ENCODE measurements around the gene CYP24A1.
A peak's percentile ranks its signal among the peaks of the same experiment; 100 is the strongest.

The CYP24A1 gene

DNA sequence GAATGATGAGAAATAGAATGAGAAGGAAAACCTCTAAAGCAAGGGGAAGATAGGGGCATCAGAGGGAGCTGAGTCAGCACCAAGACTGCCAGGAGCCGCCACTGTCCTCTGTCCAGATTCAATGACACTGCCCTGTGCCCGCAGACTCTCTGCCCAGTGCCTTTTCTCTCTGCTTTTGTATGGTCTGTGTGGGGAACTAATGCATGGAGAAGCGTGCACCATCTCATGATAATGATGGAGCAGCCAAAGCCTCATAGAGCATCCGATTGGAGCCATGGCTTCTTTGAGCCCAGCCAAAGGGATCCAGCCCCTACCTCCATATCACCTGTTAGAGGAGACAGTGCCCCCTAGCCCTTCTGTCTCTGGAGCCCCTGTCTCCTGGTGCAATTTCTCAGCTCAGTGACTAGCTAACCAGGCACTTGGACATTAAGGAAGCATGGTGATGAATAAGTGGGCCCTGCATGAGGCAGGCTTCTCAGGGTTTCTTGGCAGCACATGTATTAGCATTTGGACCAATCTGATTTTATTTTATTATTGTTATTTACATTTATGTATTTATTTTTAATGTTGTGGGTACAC lies 27.6 kb upstream of the CYP24A1 start:
- DNase-seq, result no peak

DNA sequence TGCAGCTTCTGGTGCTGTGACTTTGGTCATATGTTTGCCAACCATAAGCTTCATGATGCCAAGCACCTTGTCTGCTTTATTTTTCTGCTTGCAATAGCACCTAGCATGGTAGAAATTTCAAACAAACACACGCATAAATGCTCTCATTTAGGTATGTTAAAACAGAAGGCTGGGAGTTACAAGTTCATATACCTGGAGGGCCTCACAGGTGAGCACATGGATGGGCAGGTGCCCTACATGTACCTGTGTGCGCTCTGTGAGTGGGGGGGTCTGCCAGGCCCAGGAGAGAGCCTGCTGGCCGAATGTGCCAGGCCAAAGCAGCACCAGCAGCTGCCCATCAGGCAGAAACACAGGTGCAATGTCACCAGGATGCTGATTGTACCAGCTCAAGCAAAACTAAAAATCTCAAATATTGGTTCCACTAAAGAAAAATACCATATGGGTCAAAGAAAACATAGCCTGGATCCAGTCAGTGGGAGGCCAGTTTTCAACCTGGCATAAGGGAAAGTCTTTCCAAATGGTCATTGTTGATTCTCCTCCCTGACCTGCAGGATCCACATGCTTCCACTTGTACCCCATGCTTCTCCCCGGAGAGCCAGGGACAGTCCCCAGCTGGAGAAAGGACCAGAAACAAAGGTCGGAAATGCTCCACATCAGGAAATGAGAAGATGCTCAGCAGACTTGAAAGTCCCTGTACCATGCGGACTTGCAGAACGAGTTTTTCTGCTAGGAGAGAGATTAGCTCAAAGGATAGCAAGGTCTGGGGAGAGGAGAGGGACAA lies 26.9 kb upstream of the CYP24A1 start:
- DNase-seq, result no peak

DNA sequence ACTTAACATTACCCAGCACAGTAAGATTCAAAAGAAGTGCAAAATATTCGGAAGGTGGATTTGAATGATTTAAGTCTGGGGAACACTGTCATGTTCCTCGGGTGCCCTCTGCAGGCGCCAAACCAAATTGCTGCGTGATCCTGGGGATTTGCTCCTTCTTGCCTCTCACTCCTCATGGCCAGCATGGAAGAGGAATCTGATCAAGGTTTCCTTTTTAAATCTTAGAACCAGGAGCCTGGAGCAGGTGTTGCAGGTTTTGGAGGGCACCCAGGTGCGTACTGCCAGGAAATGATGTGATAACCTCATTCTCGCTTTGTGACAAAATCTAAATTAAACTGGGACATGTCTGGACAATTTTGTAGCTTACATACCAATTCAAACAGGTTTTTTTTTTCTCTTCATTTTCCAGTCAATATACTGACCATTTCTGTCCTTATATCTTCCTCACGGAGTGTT lies 26.0 kb upstream of the CYP24A1 start:
- DNase-seq, result peak; percentile 70

DNA sequence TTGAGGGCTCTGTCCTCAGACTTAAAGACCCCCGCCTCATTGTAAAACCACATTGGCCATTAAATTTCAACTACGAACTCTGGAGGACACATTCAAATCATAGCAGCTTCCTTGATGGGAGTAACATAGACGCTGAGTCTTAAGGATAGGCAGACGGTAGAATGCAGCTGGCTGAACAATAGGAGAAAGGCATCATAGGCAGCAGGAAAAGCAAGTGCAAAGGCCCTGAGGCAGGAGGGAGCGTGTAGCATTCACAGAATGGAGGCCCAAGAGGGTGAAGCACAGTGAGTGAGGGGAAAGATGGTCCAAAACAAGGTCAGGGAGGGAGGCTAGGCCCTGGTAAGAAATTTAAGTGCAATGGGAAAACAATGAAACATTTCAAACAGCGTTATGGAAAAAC lies 25.5 kb upstream of the CYP24A1 start:
- DNase-seq, result no peak

DNA sequence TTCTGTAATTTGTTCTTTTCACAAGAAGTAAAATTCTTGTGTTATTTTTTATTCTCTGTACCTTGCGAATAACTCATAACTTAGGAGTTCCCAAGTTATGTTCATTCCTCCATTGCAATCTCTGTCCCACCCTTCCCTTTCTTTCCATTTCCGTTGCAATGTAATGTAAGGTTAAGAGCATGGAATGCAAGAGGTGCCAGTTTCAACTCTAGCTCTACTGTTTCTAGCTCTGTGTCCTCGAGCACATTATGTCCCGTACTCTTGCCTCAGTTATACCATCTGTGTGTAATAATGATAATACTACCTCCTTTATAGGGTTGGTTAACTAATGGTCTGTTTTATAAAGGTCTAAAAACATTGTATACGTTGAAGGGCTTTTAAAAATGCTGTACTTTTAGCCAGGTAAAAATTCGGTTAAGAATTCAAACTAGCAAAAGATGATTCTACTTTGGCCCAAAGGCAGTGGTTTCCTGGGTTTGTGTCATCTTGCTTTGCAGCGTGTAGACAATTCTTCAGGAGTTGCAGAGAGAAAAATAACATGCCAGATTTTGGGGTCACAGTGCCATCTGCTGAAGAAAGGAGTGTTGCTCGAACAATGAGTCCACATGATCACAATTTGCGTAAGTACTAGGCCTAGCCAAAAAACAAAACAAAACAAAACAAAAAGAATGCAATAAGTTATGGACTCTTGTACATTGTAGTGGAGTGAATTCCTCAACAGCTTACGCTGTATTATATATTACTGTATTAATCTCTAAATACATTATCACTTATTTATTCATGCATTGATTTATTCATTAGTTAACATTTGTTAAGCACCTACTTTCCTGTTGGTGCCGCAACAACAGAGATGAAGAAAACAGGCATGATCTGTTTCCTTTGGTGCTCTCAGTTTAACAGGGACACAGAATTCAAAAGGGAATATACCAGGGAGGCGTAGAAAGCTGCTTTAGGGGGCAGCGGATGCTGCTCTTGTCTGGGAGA lies 24.1 kb upstream of the CYP24A1 start:
- DNase-seq, result no peak

DNA sequence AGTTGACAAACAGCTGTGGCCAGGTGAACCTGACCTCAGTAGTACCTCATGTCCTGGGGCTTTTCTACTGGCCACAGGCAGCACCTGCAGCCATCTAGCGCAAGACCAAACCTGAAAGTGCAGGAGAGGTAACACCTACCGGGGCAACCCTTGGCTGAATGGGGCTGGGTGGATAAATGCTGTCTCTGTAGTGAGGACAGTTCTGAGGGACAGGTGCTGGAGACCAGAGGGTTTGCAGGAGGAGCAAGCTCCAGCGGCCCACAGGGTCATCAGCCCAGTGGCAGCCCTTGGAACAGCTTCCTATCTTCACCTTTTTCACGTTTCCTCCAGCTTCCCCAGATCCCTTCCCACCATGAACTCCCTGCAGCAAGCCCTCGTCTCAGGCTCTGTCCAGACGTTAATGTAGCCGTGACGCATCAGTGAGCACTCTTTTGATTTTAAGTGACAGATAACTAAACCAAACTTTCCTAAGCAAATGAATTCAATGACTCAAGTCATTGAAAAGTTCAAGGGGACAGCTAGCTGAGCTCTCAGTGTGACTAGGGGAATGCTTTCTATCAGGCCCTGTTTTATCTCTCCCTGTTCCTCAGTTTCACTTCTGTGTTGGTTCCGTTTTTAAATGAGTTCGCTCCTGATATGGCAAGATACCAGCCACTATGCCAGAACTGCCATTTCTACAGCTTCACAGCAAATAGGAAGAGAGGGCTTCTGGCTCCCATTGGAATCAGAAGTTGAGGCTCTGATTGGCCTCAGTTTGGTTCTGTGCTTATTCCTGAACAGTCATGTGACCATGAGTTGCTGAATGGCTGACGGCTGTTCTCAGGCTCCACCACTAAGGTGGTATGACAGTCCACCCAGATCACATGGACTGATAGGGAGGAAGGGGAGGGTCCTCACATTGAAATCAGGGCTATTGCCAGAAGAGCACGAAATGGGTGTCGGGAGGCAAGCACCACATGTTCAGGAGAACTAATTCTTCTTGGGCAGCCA lies 22.0 kb upstream of the CYP24A1 start:
- no peak for DNase-seq

DNA sequence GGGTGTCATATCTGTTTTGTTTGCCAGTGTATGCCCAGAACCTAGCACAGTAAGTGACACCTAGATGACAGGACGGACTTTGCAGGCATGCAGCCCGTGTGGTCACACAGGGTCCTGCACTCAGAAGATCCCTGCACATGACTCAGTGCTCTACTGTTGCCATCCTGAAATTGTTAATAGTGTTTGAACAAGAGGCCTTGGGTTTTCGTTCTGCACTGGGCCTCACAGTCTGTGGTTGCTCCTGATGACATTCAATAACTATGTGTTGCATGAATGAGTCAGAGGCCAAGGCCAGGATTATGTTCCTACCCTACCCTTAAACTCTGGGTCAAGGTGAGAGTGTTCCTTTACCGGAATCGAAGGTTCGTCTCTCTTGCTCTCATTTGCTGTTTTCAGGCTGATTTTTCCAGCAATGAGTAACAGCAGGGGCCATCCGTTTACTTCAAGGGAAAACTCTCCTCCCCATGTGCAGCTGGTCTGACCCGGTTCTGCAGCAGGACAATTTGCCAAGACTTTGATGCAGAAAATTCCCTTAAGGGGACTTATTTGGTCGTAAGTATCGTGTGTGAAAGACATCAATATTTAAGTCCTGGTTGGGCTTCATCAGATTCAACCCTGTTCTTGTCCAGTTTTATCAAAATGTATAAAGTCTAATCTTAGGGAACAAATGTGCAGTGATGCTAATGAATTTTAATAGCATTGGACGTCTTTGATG lies 21.1 kb upstream of the CYP24A1 start:
- no peak for DNase-seq

DNA sequence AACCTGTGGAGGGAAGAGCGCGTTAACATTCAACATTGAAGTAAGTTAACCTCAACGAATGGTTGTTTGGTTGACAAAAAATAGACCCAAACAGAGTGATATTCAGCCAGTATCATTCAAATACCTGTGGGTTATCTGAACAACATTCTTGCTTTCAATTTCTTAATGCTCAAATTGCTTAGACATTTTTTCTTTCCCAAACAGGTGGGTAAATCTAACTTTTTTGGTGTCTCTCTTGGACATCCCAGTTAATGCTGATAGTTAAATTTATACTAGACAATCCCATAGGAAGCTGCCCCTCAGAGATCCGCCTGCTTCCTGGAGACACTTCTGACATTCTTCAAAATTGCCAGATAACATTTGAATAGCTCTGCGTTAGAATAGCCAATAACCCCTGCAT lies 20.0 kb upstream of the CYP24A1 start:
- no peak for DNase-seq

DNA sequence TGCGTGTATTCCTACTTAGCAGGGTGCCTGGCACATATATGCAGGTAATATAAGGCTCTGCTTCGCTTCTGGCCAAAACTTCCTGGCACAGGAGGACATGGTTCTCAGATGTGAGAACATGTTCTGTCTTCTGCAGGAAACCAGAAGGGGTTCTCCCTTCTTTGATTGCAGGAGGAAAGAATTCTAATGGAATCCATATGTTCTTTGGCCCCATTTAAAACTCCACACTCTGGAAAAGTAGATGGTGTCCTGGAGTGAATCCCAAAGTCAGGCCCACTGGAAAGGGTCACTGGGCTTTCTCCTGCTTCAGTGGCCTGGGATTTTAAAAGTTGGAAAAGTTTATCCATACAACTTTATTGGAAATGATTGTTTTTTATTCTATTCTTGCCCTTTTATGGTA lies 16.4 kb upstream of the CYP24A1 start:
- no peak for DNase-seq

DNA sequence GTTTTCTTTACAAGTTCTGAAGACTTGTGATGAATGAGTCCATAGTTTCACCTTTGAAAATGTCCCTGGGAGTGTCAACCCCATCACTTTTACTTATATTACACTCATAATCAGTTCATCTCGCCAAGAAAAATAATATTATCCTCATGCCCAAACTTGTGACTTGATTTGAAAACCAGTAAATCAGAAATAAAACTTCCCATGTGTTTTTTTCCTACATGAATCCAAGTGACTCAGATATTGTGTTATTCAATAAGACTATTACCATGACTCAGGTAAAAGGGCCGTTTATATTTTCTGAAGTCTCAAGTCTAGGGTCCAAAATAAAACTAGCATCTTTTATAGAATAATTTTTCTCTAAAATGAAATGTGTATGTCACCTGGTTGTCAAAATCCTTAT lies 15.8 kb upstream of the CYP24A1 start:
- DNase-seq, result no peak

DNA sequence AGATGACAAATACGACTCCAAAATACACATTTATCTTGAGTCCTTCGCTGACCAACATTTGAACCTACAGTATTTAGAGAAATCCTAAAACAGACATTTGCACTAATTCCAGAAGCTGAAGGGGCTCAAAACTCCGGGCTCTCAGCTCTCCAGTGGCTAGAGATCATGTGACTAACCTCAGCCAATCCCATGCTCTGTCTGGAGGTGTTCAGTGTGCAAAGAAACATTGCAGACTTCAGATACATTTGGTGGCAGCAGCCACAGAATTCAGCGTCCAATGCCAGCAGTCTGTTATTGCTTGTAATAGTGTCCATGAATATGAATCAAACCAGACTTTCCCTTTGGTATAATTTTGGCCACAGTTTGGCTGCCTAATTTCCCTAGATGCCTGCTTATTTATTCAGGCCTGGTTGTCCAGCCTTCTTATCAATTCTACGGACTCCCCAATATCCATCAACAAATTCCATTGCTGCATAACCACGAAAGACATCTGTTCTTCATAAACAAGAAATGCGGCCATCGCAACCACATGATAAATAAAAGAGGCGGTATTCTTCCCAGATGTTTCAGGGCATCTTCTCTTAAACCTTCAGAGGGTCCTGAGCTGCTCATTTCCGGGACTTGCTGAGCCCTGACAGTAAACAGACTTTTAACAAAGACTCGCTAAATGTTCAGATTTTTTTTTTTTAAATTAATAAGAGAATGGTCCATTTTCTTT lies 14.5 kb upstream of the CYP24A1 start:
- no peak for DNase-seq

DNA sequence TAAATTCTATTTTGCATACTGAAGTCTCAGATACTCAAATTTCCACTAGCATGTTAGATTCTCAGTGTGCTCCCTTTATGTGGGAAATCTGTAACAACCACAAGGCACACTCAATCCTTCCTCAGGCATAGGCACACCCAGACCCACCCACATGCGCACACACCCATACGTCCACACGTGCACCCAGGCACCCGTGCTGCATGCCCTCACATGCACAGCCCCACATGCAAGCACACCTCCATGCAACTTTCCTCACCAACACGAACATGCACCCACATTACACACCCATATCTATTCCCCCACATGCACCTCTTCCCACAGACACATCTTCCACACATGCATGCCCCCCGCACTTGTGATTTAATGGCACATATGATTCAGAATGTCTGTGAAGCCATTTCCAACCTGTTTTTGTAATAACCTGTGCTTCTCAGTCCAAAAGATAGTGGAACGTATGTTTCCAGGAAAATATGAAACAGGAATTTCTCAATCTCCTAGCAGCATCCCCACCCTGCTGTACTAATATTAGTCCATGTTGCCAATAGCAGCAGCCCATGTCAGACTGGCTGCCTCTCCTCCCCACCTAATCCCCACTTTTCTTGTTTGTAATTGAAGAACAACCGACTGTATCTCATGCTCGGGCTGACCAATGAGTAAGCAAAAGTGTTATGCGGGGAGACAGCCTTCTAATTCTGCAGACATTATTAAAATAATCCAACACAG lies 11.3 kb upstream of the CYP24A1 start:
- no peak for DNase-seq

DNA sequence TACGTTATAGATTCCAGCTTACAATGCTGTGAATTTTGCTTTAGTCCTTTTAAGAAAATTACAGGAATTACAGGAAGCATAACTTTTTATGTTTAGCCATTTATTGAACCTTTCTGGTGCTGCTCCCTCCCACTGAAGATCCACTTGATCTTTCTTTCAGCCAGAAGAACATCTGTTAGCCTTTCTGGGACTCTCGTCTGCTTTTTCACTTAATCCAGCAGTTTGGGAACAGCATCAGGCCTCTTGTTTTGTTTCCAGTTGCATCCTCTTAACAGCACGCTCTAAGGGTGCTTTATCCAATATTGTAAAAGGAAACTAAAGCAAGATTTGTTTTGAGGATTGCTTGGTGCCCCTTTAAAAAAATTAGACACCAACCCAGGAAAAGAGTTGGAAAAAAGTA lies 10.3 kb upstream of the CYP24A1 start:
- no peak for DNase-seq

DNA sequence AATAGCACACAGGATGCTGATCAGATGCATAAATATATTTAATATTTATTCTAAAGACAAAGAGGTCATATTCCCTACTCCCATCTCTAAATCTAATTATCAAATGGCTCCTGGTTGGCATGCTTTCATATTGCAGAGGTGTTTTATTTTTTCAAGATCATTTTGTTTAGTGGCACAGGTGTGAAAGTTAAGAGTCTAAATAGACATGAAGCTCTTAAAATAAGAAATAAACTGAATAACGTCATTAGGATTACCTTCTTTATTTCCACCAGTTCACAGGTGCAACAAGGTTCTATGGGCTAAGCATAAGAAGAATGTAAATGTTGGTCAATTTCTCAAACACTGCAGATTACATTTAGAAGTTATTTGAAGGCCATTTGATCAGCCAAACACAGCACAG lies 7.1 kb upstream of the CYP24A1 start:
- no peak for DNase-seq

DNA sequence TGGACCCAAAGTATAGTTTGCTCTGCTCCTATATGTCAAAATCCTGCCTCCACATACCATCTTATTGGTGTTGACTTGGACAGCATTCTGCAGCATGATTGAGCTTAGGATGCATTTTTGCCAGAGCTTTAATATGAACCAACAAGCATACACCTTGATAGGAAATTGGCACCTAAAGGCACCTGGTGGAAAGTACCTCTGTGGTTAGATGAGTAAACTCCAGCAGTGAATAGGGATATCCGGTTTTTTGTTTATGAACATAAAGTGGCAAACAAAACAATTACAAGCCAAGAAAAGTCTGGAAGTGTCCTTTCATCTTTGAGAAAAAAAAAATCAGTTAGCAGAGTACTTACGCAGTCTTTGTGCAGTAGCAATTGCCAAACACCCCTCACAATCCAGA lies 6.2 kb upstream of the CYP24A1 start:
- DNase-seq, result no peak

DNA sequence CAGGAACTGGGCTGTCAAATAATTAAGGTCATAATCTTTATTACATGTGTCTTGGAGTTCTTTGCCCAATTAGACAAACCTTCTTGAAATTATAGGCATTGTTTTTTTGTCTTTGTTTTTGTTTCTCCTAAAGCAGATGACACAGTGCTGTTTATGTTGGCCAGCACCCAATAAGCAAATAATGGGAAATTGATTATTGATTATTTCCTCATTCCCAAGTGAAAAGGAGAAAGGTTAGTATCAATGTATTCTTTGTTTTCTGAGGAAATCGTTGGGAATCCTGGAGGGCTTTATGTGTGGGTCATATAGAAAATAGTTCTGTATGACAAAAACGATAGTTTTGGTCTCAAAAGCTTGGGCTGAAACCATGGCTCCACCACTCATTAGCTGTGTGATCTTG lies 4.5 kb upstream of the CYP24A1 start:
- no peak for DNase-seq

DNA sequence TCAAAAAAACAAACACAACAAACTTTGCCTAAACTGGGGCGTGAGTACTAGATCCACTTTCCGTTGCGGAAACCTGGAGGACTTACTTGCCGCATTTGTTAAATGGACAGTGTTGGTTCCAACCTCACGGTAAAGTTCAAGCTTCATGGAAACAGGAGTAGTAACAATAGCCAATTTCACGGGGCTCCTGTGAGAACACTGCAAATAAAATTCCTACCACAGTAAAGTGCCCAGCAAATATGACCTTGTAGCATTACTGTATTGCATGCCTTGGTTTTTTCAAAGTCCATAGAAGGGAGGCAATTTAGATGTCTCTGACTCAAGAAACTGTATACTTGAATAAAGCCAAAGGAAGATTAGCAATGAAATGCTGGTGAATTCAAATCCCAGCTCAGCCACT lies 3.6 kb upstream of the CYP24A1 start:
- DNase-seq, result no peak

DNA sequence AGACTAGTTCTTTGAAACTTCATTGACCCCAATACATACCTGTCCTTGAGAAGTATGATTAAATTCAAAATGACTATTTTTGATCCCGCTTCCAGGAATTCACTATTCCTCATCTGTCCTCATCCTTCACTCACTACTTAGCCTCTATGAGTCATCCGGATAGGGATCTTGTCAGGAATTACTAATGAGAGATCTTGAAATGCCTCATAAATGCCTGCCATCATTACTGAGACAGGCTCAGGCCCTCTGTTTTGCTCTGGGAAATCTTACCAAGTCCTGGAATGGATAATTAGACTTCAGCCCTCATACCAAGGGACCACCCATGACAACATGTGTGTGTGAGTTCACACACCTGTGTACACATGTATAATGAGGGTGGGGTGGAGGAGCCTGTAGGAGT lies 2.8 kb upstream of the CYP24A1 start:
- DNase-seq, result no peak

DNA sequence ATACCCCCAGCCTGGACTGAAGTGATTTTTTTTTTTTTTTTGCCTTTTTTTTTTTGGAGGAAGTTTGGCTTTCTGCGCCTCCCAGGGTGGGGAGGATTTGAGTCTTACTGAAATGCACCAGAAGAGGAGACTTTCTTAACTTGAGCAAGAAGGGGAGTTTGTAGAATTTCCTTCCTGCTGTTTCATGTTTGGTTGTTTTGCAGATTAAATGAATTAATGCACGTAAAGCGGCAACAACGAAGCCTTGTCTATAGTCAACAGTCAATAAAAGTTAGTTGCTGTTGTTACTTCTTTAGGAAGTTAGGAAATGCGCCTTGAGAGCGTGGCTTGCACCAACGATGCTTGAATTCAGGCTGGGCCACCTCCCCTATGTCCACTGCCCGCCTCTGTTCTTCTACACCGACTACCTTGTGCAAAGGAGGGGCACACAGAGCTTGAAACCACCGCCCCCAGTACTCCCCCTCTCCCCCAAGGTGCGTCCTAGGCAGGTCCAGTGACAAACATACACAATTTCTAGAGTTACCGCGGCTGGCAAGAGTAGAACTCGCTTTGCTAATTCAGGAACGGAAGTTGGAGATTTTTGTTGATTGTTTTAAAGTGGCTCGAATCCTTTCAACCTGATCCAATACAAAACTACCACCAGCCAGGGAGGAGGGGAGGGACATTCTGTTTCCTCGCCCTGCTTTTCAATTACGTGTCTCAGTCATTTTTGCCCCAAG lies 830 bp upstream of the CYP24A1 start:
- DNase-seq, result no peak
